ENCODE measurements around the gene SPPL3. TPM values are rescaled to one million over a fixed set of nuclear protein-coding genes. Genes with fewer than 3 reads are reported as not detected.

Gene SPPL3
- total RNA-seq, 1 experiment from 2014 or later, result 32.5 TPM

DNA sequence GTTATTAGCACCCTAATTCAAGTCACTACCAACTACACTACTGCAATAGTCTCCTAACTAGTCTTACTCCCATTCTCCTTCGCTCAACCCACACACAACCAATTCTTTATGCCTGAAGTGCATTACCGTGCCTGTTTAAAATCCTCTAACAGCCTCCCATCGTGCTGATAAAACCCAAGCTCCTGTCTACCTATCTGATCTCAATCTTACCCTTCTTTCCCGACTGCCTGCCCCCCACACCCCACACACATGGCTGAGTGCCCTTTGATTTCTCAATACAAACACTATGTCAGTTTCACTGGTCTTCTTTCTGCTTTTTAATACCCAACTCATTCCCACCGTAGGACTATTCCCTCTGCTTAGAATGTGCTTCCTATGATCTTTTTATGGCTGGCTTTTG lies 59.9 kb downstream of the SPPL3 start:
- ATAC-seq (no peak), DNase-seq (ENCODE audit: low spot score) (no peak)
- Mint-ChIP-seq H3K4me1 (peaks cover 4% of the 10 kb centered on the region), H3K27ac (peak overlapping the region; percentile 8; the same call in 1 of the 2 replicates), H3K4me3 (no peak overlapping the region), H3K27me3 (ENCODE audit: low read depth) (no peaks in the 10 kb centered on the region), H3K36me3 (no peaks in the 10 kb centered on the region), H3K9me3 (no peaks in the 10 kb centered on the region)
- no peak for TF ChIP-seq NR3C1 (CRISPR knock-in tag; conservative IDR thresholded peaks at IDR 0.05; ENCODE audit: low read depth)
- TF ChIP-seq IRF2 (CRISPR knock-in tag; IDR thresholded peaks at IDR 0.05; ENCODE audit: borderline replicate concordance, low read depth), result no peak
- no peak for TF ChIP-seq NFATC4 (CRISPR knock-in tag; IDR thresholded peaks at IDR 0.05)
- no peak for TF ChIP-seq ZBTB21 (CRISPR knock-in tag; IDR thresholded peaks at IDR 0.05; ENCODE audit: borderline replicate concordance)
- TF ChIP-seq GABPB1 (CRISPR knock-in tag; IDR thresholded peaks at IDR 0.05), result no peak
- no peak for TF ChIP-seq RORB (CRISPR knock-in tag; IDR thresholded peaks at IDR 0.05)
- TF ChIP-seq, protein P1, sequence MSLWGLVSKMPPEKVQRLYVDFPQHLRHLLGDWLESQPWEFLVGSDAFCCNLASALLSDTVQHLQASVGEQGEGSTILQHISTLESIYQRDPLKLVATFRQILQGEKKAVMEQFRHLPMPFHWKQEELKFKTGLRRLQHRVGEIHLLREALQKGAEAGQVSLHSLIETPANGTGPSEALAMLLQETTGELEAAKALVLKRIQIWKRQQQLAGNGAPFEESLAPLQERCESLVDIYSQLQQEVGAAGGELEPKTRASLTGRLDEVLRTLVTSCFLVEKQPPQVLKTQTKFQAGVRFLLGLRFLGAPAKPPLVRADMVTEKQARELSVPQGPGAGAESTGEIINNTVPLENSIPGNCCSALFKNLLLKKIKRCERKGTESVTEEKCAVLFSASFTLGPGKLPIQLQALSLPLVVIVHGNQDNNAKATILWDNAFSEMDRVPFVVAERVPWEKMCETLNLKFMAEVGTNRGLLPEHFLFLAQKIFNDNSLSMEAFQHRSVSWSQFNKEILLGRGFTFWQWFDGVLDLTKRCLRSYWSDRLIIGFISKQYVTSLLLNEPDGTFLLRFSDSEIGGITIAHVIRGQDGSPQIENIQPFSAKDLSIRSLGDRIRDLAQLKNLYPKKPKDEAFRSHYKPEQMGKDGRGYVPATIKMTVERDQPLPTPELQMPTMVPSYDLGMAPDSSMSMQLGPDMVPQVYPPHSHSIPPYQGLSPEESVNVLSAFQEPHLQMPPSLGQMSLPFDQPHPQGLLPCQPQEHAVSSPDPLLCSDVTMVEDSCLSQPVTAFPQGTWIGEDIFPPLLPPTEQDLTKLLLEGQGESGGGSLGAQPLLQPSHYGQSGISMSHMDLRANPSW (CRISPR knock-in tag; conservative IDR thresholded peaks at IDR 0.05; ENCODE audit: low read depth), result no peak
- no peak for TF ChIP-seq ZNF317 (CRISPR knock-in tag; IDR thresholded peaks at IDR 0.05; ENCODE audit: borderline replicate concordance, low read depth)
- no peak for TF ChIP-seq SMAD3 (CRISPR knock-in tag; IDR thresholded peaks at IDR 0.05; ENCODE audit: borderline replicate concordance)
- TF ChIP-seq, protein P2, sequence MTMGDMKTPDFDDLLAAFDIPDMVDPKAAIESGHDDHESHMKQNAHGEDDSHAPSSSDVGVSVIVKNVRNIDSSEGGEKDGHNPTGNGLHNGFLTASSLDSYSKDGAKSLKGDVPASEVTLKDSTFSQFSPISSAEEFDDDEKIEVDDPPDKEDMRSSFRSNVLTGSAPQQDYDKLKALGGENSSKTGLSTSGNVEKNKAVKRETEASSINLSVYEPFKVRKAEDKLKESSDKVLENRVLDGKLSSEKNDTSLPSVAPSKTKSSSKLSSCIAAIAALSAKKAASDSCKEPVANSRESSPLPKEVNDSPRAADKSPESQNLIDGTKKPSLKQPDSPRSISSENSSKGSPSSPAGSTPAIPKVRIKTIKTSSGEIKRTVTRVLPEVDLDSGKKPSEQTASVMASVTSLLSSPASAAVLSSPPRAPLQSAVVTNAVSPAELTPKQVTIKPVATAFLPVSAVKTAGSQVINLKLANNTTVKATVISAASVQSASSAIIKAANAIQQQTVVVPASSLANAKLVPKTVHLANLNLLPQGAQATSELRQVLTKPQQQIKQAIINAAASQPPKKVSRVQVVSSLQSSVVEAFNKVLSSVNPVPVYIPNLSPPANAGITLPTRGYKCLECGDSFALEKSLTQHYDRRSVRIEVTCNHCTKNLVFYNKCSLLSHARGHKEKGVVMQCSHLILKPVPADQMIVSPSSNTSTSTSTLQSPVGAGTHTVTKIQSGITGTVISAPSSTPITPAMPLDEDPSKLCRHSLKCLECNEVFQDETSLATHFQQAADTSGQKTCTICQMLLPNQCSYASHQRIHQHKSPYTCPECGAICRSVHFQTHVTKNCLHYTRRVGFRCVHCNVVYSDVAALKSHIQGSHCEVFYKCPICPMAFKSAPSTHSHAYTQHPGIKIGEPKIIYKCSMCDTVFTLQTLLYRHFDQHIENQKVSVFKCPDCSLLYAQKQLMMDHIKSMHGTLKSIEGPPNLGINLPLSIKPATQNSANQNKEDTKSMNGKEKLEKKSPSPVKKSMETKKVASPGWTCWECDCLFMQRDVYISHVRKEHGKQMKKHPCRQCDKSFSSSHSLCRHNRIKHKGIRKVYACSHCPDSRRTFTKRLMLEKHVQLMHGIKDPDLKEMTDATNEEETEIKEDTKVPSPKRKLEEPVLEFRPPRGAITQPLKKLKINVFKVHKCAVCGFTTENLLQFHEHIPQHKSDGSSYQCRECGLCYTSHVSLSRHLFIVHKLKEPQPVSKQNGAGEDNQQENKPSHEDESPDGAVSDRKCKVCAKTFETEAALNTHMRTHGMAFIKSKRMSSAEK (CRISPR knock-in tag; IDR thresholded peaks at IDR 0.05; ENCODE audit: borderline replicate concordance), result no peak
- TF ChIP-seq, protein P3, sequence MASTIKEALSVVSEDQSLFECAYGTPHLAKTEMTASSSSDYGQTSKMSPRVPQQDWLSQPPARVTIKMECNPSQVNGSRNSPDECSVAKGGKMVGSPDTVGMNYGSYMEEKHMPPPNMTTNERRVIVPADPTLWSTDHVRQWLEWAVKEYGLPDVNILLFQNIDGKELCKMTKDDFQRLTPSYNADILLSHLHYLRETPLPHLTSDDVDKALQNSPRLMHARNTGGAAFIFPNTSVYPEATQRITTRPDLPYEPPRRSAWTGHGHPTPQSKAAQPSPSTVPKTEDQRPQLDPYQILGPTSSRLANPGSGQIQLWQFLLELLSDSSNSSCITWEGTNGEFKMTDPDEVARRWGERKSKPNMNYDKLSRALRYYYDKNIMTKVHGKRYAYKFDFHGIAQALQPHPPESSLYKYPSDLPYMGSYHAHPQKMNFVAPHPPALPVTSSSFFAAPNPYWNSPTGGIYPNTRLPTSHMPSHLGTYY (CRISPR knock-in tag; IDR thresholded peaks at IDR 0.05), result no peak
- TF ChIP-seq, protein P4, sequence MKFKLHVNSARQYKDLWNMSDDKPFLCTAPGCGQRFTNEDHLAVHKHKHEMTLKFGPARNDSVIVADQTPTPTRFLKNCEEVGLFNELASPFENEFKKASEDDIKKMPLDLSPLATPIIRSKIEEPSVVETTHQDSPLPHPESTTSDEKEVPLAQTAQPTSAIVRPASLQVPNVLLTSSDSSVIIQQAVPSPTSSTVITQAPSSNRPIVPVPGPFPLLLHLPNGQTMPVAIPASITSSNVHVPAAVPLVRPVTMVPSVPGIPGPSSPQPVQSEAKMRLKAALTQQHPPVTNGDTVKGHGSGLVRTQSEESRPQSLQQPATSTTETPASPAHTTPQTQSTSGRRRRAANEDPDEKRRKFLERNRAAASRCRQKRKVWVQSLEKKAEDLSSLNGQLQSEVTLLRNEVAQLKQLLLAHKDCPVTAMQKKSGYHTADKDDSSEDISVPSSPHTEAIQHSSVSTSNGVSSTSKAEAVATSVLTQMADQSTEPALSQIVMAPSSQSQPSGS (CRISPR knock-in tag; IDR thresholded peaks at IDR 0.05; ENCODE audit: borderline replicate concordance, low read depth), result no peak
- TF ChIP-seq, protein P5, sequence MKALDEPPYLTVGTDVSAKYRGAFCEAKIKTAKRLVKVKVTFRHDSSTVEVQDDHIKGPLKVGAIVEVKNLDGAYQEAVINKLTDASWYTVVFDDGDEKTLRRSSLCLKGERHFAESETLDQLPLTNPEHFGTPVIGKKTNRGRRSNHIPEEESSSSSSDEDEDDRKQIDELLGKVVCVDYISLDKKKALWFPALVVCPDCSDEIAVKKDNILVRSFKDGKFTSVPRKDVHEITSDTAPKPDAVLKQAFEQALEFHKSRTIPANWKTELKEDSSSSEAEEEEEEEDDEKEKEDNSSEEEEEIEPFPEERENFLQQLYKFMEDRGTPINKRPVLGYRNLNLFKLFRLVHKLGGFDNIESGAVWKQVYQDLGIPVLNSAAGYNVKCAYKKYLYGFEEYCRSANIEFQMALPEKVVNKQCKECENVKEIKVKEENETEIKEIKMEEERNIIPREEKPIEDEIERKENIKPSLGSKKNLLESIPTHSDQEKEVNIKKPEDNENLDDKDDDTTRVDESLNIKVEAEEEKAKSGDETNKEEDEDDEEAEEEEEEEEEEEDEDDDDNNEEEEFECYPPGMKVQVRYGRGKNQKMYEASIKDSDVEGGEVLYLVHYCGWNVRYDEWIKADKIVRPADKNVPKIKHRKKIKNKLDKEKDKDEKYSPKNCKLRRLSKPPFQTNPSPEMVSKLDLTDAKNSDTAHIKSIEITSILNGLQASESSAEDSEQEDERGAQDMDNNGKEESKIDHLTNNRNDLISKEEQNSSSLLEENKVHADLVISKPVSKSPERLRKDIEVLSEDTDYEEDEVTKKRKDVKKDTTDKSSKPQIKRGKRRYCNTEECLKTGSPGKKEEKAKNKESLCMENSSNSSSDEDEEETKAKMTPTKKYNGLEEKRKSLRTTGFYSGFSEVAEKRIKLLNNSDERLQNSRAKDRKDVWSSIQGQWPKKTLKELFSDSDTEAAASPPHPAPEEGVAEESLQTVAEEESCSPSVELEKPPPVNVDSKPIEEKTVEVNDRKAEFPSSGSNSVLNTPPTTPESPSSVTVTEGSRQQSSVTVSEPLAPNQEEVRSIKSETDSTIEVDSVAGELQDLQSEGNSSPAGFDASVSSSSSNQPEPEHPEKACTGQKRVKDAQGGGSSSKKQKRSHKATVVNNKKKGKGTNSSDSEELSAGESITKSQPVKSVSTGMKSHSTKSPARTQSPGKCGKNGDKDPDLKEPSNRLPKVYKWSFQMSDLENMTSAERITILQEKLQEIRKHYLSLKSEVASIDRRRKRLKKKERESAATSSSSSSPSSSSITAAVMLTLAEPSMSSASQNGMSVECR (CRISPR knock-in tag; IDR thresholded peaks at IDR 0.05; ENCODE audit: borderline replicate concordance), result no peak
- TF ChIP-seq FOXP1 (CRISPR knock-in tag; IDR thresholded peaks at IDR 0.05; ENCODE audit: borderline replicate concordance), result no peak
- TF ChIP-seq FOXJ3 (CRISPR knock-in tag; IDR thresholded peaks at IDR 0.05; ENCODE audit: borderline replicate concordance), result no peak
- TF ChIP-seq ZNF416 (CRISPR knock-in tag; IDR thresholded peaks at IDR 0.05), result no peak
- CTCF ChIA-PET, result interaction anchor here (1.2 to 1.9 kb wide), 2 partner anchors 12 to 19 kb away, joined by 5 to 8 read pairs; no protein-coding TSS in a partner anchor
- POLR2A ChIA-PET, result interaction anchor here (1.8 kb wide), 1 partner anchor 12 kb away, joined by 4 read pairs; no protein-coding TSS in a partner anchor
